HEK293T (cell line): ENCODE data around the gene C10orf71.

Experiments used
- CTCF ChIA-PET: fragments of 350-600 bp; formaldehyde crosslinking; extraction: SDS; loops from one replicate; lab custom pipeline; 2021; ENCODE audit warnings: antibody characterized with exemption, inconsistent platforms; lab: Yijun Ruan, JAX
- POLR2A ChIA-PET: fragments of 350-600 bp; formaldehyde crosslinking; extraction: SDS; loops from one replicate; lab custom pipeline; 2020; ENCODE audit warnings: antibody characterized with exemption, inconsistent platforms; lab: Yijun Ruan, JAX
- DNase-seq: peaks from one replicate; pipeline ENCODE4 v3.0.0; 2012; ENCODE audit warnings: mixed read lengths; ENCODE audit errors: extremely low spot score
- ARNT ChIP-seq: fragments of 450-650 bp; IDR thresholded peaks from 2 replicates; pipeline ENCODE4 v1.6.1; 2017; ENCODE audit warnings: mild to moderate bottlenecking
- BHLHE40 ChIP-seq: fragments of 450-650 bp; IDR thresholded peaks from 2 replicates; pipeline ENCODE4 v1.6.1; 2016; ENCODE audit warnings: mild to moderate bottlenecking, moderate library complexity, borderline replicate concordance
- CTBP1 ChIP-seq: fragments of 450-650 bp; IDR thresholded peaks from 2 replicates; pipeline ENCODE4 v1.6.1; 2016; ENCODE audit warnings: borderline replicate concordance
- ELF4 ChIP-seq: fragments of 450-650 bp; IDR thresholded peaks from 2 replicates; pipeline ENCODE4 v1.6.1; 2017; ENCODE audit warnings: antibody characterized with exemption
- FOXA1 ChIP-seq: fragments of 450-650 bp; IDR thresholded peaks from 2 replicates; pipeline ENCODE4 v1.6.1; 2016; ENCODE audit warnings: mild to moderate bottlenecking
- FOXK2 ChIP-seq: fragments of 450-650 bp; IDR thresholded peaks from 2 replicates; pipeline ENCODE4 v1.6.1; 2016; ENCODE audit warnings: mild to moderate bottlenecking
- FOXM1 ChIP-seq: fragments of 450-650 bp; IDR thresholded peaks from 2 replicates; pipeline ENCODE4 v1.6.1; 2017; ENCODE audit warnings: mild to moderate bottlenecking, borderline replicate concordance
- HDGF ChIP-seq: fragments of 450-650 bp; IDR thresholded peaks from 2 replicates; pipeline ENCODE4 v1.6.1; 2017; ENCODE audit warnings: antibody characterized with exemption, borderline replicate concordance
- L3MBTL2 ChIP-seq: fragments of 450-650 bp; conservative IDR thresholded peaks from 2 replicates; pipeline ENCODE4 v1.6.1; 2016; ENCODE audit warnings: mild to moderate bottlenecking
- LEF1 ChIP-seq: fragments of 450-650 bp; IDR thresholded peaks from 2 replicates; pipeline ENCODE4 v1.6.1; 2017; ENCODE audit warnings: mild to moderate bottlenecking, borderline replicate concordance
- NFRKB ChIP-seq: fragments of 450-650 bp; IDR thresholded peaks from 2 replicates; pipeline ENCODE4 v1.6.1; 2016; ENCODE audit warnings: mild to moderate bottlenecking, moderate library complexity
- PKNOX1 ChIP-seq: fragments of 450-650 bp; IDR thresholded peaks from 2 replicates; pipeline ENCODE4 v1.6.1; 2016
- SP1 ChIP-seq: fragments of 450-650 bp; IDR thresholded peaks from 2 replicates; pipeline ENCODE4 v1.6.1; 2017
- SUZ12 ChIP-seq: fragments of 450-650 bp; IDR thresholded peaks from 2 replicates; pipeline ENCODE4 v1.6.1; 2016; ENCODE audit warnings: mild to moderate bottlenecking
- TARDBP ChIP-seq: fragments of 450-650 bp; IDR thresholded peaks from 2 replicates; pipeline ENCODE4 v1.6.1; 2016
- ZNF384 ChIP-seq: fragments of 450-650 bp; IDR thresholded peaks from 2 replicates; pipeline ENCODE4 v1.6.1; 2016

Gene C10orf71

GRCh38 chr10:49295297-49295696 is 3.7 kb upstream of the C10orf71 start:
- ChIA-PET POLR2A (no interaction called here), CTCF (interaction anchor here (1.3 kb wide), 1 partner anchor 112 kb away, joined by 4 read pairs; no protein-coding TSS in a partner anchor)
- no peak for DNase-seq
- no peak for TF ChIP-seq HDGF
- TF ChIP-seq LEF1, result no peak
- TF ChIP-seq SP1, result no peak
- TF ChIP-seq ARNT, result no peak
- TF ChIP-seq ELF4, result no peak
- no peak for TF ChIP-seq PKNOX1
- TF ChIP-seq L3MBTL2, result no peak
- TF ChIP-seq BHLHE40, result no peak
- TF ChIP-seq FOXM1, result no peak
- TF ChIP-seq TARDBP, result no peak

GRCh38 chr10:49296382-49296781 is 2.6 kb upstream of the C10orf71 start:
- TF ChIP-seq LEF1 (no peak), TARDBP (no peak), FOXM1 (no peak), L3MBTL2 (no peak), BHLHE40 (no peak), PKNOX1 (no peak), FOXK2 (no peak), ZNF384 (no peak), ARNT (no peak), NFRKB (no peak), SUZ12 (no peak), ELF4 (no peak), CTBP1 (no peak), HDGF (no peak), SP1 (no peak), FOXA1 (no peak)
- DNase-seq, result no peak
- POLR2A ChIA-PET, result no interaction called here
- CTCF ChIA-PET, result interaction anchor here (1.0 kb wide), 1 partner anchor 217 kb away, joined by 4 read pairs; no protein-coding TSS in a partner anchor

- CTCF ChIA-PET, result interaction anchor here (1.0 kb wide), 1 partner anchor 216 kb away, joined by 4 read pairs; no protein-coding TSS in a partner anchor
Measured at GRCh38 chr10:49296836-49297235, 2.1 kb upstream of the C10orf71 start.

GRCh38 chr10:49297818-49298670 is 926 bp upstream of the C10orf71 start:
- no peak for TF ChIP-seq SUZ12
- no peak for TF ChIP-seq FOXK2
- no peak for TF ChIP-seq SP1
- no peak for TF ChIP-seq PKNOX1
- TF ChIP-seq LEF1, result no peak
- TF ChIP-seq FOXM1, result no peak
- TF ChIP-seq L3MBTL2, result no peak
- no peak for TF ChIP-seq CTBP1
- no peak for TF ChIP-seq BHLHE40
- TF ChIP-seq HDGF, result no peak
- TF ChIP-seq ELF4, result no peak
- TF ChIP-seq NFRKB, result no peak
- no peak for TF ChIP-seq ARNT
- TF ChIP-seq TARDBP, result no peak
- no peak for TF ChIP-seq FOXA1
- TF ChIP-seq ZNF384, result no peak
- no peak for DNase-seq
- CTCF ChIA-PET, result no interaction called here
- POLR2A ChIA-PET, result no interaction called here

More at GRCh38 chr10:49296836-49297235, 2.1 kb upstream of the C10orf71 start:
- POLR2A ChIA-PET, result no interaction called here
- DNase-seq, result no peak
- no peak for TF ChIP-seq ZNF384
- no peak for TF ChIP-seq TARDBP
- no peak for TF ChIP-seq ARNT
- no peak for TF ChIP-seq SUZ12
- TF ChIP-seq FOXM1, result no peak
- TF ChIP-seq ELF4, result no peak
- TF ChIP-seq PKNOX1, result no peak
- no peak for TF ChIP-seq FOXK2
- no peak for TF ChIP-seq SP1
- TF ChIP-seq BHLHE40, result no peak
- TF ChIP-seq CTBP1, result no peak
- TF ChIP-seq LEF1, result no peak
- no peak for TF ChIP-seq HDGF
- TF ChIP-seq FOXA1, result no peak
- no peak for TF ChIP-seq L3MBTL2
- TF ChIP-seq NFRKB, result no peak

GRCh38 chr10:49298671-49298982 is 343 bp upstream of the C10orf71 start:
- peak; percentile 35 for DNase-seq
- TF ChIP-seq CTBP1, result no peak
- no peak for TF ChIP-seq BHLHE40
- no peak for TF ChIP-seq TARDBP
- TF ChIP-seq FOXK2, result no peak
- TF ChIP-seq FOXA1, result no peak
- TF ChIP-seq ELF4, result no peak
- TF ChIP-seq SP1, result no peak
- TF ChIP-seq ZNF384, result no peak
- no peak for TF ChIP-seq FOXM1
- no peak for TF ChIP-seq PKNOX1
- TF ChIP-seq L3MBTL2, result no peak
- TF ChIP-seq ARNT, result no peak
- no peak for TF ChIP-seq LEF1
- no peak for TF ChIP-seq NFRKB
- no peak for TF ChIP-seq SUZ12
- no peak for TF ChIP-seq HDGF

More at GRCh38 chr10:49298671-49298982, 343 bp upstream of the C10orf71 start:
- ChIA-PET CTCF (no interaction called here), POLR2A (no interaction called here)
